ENCODE data around the gene SRPK3. TPM values are rescaled to one million over a fixed set of nuclear protein-coding genes. Genes with fewer than 3 reads are reported as not detected.

SRPK3 gene
- total and polyA plus RNA-seq, 2 donors: 2.3 to 4.3 TPM

- no peak for DNase-seq (ENCODE audit: extremely low spot score)
- 89% methylated on average over 18 of the region's 18 CpGs for WGBS
- H3K4me3 ChIP-seq (ENCODE audit: low read depth, low read length): no peak overlapping the region
- no peak overlapping the region for H3K27ac ChIP-seq (ENCODE audit: low read depth)
- no peaks in the 10 kb centered on the region for H3K36me3 ChIP-seq (ENCODE audit: insufficient read depth)
- no peaks in the 10 kb centered on the region for H3K4me1 ChIP-seq (ENCODE audit: insufficient read depth)
These were observed 17.4 kb upstream of the SRPK3 start for GRCh38 chrX:153763298-153763932.

DNA sequence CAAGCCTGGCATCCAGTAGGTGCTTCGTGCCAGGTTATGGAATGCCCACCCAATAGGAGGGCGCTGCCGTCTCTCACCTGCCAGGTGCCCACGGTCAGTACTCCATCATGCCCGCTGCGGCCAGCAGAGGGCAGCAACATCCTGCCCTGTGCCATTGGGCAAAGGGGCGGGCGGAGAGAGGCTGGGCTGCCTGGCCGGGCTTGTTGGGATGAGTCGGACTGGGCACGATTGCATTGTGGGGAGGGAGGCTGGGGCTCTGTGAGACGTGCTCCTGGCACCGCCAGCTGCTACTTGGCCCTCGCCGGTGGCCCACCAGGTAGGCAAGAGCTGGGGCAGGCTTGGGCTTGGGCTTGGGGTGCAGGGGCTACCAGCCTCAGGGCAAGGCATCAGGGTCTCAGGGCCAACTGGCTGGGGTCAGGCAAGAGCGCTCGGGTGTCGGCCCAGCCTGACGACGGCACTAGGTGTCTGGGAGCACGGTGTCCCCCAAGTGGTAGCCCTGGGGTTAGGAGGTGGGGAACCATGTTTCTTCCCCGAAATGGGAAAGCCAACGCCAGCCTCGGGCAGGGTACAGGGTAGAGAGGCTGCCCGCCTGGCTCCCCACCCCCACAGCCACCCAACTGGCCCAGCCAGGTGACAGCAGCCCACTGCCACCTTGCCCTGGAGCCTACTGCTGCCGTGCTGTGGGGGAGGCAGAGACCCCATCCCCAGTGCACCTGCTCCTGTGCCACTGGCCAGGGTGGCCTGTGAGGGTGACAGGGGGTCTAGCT, 16.7 kb upstream of the SRPK3 start, which contains the start of gene PLXNB3:
TSS of gene PLXNB3 (plus strand) at position 261 of the 767 bp plus-strand sequence. CDS start 1,287 bp downstream, outside the sequence.
- WGBS: 25% methylated on average over 26 of the region's 26 CpGs
- no peaks in the 10 kb centered on the region for H3K36me3 ChIP-seq (ENCODE audit: insufficient read depth)
- DNase-seq (ENCODE audit: extremely low spot score): no peak
- H3K27ac ChIP-seq (ENCODE audit: low read depth): peak within 1 kb of the TSS; percentile 50
- H3K4me3 ChIP-seq (ENCODE audit: low read depth, low read length): no peak within 1 kb of the TSS
- H3K4me1 ChIP-seq (ENCODE audit: insufficient read depth): no peaks in the 10 kb centered on the region

DNA sequence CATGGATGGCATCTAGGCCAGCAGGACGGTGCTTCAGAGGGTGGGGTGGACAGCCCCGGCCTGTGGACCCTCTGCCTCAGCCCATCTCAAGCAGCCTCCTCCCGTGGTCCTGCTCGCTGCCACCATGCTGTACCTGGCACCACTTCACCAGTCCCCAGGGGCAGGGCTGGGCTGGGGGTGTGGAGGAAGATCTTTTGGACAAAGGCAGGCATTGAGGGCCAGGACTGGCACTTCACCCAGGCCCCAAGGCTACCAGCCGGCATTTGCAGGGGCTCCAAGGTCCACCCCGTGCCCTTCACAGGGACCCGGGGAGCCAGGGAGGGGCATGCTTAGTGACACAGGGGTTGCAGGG, 16.1 kb upstream of the SRPK3 start:
- Histone ChIP-seq H3K27ac (ENCODE audit: low read depth) (peak overlapping the region; percentile 50), H3K4me1 (ENCODE audit: insufficient read depth) (no peaks in the 10 kb centered on the region), H3K4me3 (ENCODE audit: low read depth, low read length) (no peak overlapping the region), H3K36me3 (ENCODE audit: insufficient read depth) (no peaks in the 10 kb centered on the region)
- 58% methylated on average over 7 of the region's 7 CpGs for WGBS
- no peak for DNase-seq (ENCODE audit: extremely low spot score)

GRCh38 chrX:153765138-153766079, 15.4 kb upstream of the SRPK3 start:
- H3K36me3 ChIP-seq (ENCODE audit: insufficient read depth): no peaks in the 10 kb centered on the region
- peak overlapping the region; percentile 78 for H3K27ac ChIP-seq (ENCODE audit: low read depth)
- WGBS: 28% methylated on average over 27 of the region's 27 CpGs
- H3K4me3 ChIP-seq (ENCODE audit: low read depth, low read length): peak overlapping the region; percentile 26
- DNase-seq (ENCODE audit: extremely low spot score): no peak
- H3K4me1 ChIP-seq (ENCODE audit: insufficient read depth): no peaks in the 10 kb centered on the region

- peak overlapping the region; percentile 26 for H3K4me3 ChIP-seq (ENCODE audit: low read depth, low read length)
- peak overlapping the region; percentile 78 for H3K27ac ChIP-seq (ENCODE audit: low read depth)
- WGBS: 11% methylated on average over 21 of the region's 21 CpGs
These were observed 14.6 kb upstream of the SRPK3 start for GRCh38 chrX:153766098-153766817.

GRCh38 chrX:153766871-153767673, 13.8 kb upstream of the SRPK3 start:
- 88% methylated on average over 56 of the region's 56 CpGs for WGBS
- no peak for DNase-seq (ENCODE audit: extremely low spot score)
- no peak overlapping the region for H3K27ac ChIP-seq (ENCODE audit: low read depth)
- H3K36me3 ChIP-seq (ENCODE audit: insufficient read depth): no peaks in the 10 kb centered on the region
- no peaks in the 10 kb centered on the region for H3K4me1 ChIP-seq (ENCODE audit: insufficient read depth)
- H3K4me3 ChIP-seq (ENCODE audit: low read depth, low read length): no peak overlapping the region

More at GRCh38 chrX:153766098-153766817, 14.6 kb upstream of the SRPK3 start:
- DNase-seq (ENCODE audit: extremely low spot score): no peak
- no peaks in the 10 kb centered on the region for H3K4me1 ChIP-seq (ENCODE audit: insufficient read depth)
- no peaks in the 10 kb centered on the region for H3K36me3 ChIP-seq (ENCODE audit: insufficient read depth)

GRCh38 chrX:153767674-153768055, 13.2 kb upstream of the SRPK3 start:
- no peak for DNase-seq (ENCODE audit: extremely low spot score)
- WGBS: 91% methylated on average over 20 of the region's 20 CpGs
- no peak overlapping the region for H3K27ac ChIP-seq (ENCODE audit: low read depth)

DNA sequence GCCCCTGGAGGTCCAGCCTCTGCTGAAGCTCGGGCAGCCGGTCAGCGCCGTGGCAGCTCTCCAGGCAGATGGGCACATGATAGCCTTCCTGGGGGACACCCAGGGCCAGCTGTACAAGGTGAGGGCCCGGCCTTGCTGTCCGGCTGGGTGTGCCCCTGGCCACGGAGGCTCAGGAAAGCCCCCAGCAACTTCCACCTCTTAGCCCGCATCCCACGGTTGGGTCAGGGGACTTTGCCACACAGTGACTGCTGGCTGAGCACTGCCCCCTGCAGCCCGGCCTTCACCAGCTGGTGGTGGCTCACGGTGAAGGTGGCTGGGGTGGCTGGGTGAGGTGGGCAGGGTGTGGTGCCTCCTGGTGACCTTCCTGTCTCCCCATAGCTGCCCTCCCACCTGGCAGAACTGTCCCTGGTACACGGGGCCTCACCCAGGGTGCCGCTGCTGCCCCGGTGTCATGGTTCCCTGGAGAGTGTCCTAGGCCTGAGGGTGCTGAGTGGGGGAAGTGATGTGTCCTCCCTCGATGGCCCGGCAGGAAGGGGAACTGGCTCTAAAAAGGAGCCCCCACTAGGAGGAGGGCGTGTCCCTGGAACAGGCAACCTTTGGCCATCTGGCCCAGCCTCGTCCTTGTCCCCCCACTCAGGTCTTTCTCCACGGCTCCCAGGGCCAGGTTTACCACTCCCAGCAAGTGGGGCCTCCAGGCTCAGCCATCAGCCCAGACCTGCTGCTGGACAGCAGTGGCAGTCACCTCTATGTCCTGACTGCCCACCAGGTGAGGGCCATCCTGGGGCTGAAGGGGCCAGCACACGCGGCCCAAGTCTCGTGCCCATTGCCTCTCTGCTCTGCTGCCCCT, 12.3 kb upstream of the SRPK3 start:
- DNase-seq (ENCODE audit: extremely low spot score): no peak
- no peaks in the 10 kb centered on the region for H3K4me1 ChIP-seq (ENCODE audit: insufficient read depth)
- WGBS: 79% methylated on average over 22 of the region's 22 CpGs
- no peak overlapping the region for H3K27ac ChIP-seq (ENCODE audit: low read depth)
- H3K36me3 ChIP-seq (ENCODE audit: insufficient read depth): no peaks in the 10 kb centered on the region
- H3K4me3 ChIP-seq (ENCODE audit: low read depth, low read length): no peak overlapping the region

More at GRCh38 chrX:153767674-153768055, 13.2 kb upstream of the SRPK3 start:
- H3K4me3 ChIP-seq (ENCODE audit: low read depth, low read length): no peak overlapping the region
- H3K36me3 ChIP-seq (ENCODE audit: insufficient read depth): no peaks in the 10 kb centered on the region
- no peaks in the 10 kb centered on the region for H3K4me1 ChIP-seq (ENCODE audit: insufficient read depth)

DNA sequence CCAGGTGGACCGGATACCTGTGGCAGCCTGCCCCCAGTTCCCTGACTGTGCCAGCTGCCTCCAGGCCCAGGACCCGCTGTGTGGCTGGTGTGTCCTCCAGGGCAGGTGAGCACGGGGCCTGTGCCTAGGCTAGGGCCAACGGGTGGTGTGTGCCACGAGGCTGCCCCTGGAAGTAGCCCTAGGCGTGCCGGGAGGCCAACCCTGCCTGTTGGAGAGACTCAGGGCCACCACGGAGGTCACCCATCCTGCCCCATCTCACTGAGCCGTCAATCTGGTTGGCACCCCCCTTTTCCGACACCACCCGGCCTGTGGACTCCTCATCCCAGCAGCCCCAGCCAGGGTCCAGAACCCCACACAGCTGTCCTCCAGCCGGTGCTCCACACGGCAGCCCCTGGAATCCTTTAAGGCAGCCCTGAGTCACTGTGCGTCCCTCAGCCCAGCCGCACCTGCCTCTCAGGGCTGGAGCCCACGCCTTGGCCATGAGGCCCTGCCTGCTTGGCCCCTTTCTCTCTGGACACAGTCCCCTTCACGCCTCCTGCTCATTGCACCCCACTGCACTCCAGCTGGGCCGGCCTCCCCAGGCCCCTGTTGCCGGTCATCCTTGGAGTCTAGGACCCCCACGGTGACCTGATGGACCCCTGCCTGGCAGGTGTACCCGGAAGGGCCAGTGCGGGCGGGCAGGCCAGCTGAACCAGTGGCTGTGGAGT, 11.5 kb upstream of the SRPK3 start:
- no peaks in the 10 kb centered on the region for H3K4me1 ChIP-seq (ENCODE audit: insufficient read depth)
- WGBS: 86% methylated on average over 23 of the region's 23 CpGs
- no peak overlapping the region for H3K4me3 ChIP-seq (ENCODE audit: low read depth, low read length)
- no peak for DNase-seq (ENCODE audit: extremely low spot score)
- H3K27ac ChIP-seq (ENCODE audit: low read depth): no peak overlapping the region
- H3K36me3 ChIP-seq (ENCODE audit: insufficient read depth): no peaks in the 10 kb centered on the region

GRCh38 chrX:153769865-153770600, 10.8 kb upstream of the SRPK3 start:
- no peak overlapping the region for H3K27ac ChIP-seq (ENCODE audit: low read depth)
- no peak for DNase-seq (ENCODE audit: extremely low spot score)
- H3K4me3 ChIP-seq (ENCODE audit: low read depth, low read length): no peak overlapping the region
- H3K36me3 ChIP-seq (ENCODE audit: insufficient read depth): no peaks in the 10 kb centered on the region
- H3K4me1 ChIP-seq (ENCODE audit: insufficient read depth): no peaks in the 10 kb centered on the region
- 83% methylated on average over 25 of the region's 25 CpGs for WGBS
